Measurements from ENCODE around the gene TEKT3.

The TEKT3 gene

DNA sequence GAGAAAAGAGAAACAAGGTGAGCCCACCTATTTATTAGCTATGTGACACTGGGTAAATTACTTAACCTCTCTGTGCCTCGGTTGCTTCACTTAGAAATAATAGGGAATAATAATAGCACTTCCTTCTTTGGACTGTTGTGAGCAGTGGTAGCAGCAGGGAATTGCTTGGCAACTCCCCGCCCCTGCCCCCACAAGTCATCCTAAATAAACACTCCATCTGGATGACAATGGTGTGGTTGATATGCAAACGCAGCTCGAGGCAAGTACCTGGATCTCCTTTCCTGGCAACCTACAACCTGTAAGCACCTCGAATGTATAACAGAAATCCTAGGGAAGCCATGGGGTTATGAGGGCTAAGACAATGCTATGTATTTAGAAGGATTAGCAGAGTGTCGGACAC, 9.1 kb downstream of the TEKT3 start:
- H3K79me2 ChIP-seq (ENCODE audit: low read length): no peaks in the 10 kb centered on the region
- H3K9me3 ChIP-seq (ENCODE audit: insufficient read depth, low read length): no peaks in the 10 kb centered on the region
- H2AFZ ChIP-seq (ENCODE audit: low read depth, low read length): no peak overlapping the region
- no peaks in the 10 kb centered on the region for H3K36me3 ChIP-seq (replicated peaks; ENCODE audit: low read depth, low read length)
- H3K4me1 ChIP-seq (ENCODE audit: low read length): no peaks in the 10 kb centered on the region
- no peak overlapping the region for H3K4me2 ChIP-seq (ENCODE audit: low read length)
- TF ChIP-seq, protein P1, sequence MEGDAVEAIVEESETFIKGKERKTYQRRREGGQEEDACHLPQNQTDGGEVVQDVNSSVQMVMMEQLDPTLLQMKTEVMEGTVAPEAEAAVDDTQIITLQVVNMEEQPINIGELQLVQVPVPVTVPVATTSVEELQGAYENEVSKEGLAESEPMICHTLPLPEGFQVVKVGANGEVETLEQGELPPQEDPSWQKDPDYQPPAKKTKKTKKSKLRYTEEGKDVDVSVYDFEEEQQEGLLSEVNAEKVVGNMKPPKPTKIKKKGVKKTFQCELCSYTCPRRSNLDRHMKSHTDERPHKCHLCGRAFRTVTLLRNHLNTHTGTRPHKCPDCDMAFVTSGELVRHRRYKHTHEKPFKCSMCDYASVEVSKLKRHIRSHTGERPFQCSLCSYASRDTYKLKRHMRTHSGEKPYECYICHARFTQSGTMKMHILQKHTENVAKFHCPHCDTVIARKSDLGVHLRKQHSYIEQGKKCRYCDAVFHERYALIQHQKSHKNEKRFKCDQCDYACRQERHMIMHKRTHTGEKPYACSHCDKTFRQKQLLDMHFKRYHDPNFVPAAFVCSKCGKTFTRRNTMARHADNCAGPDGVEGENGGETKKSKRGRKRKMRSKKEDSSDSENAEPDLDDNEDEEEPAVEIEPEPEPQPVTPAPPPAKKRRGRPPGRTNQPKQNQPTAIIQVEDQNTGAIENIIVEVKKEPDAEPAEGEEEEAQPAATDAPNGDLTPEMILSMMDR (IDR thresholded peaks at IDR 0.05; ENCODE audit: low read depth, low read length): no peak
- no peak for TF ChIP-seq EZH2phosphoT487 (IDR thresholded peaks at IDR 0.05; ENCODE audit: low read depth)
- H3K4me3 ChIP-seq (ENCODE audit: low read length): no peak overlapping the region
- no peak overlapping the region for H3K27ac ChIP-seq (ENCODE audit: low read length)
- H4K20me1 ChIP-seq (ENCODE audit: insufficient read depth, low read length): no peaks in the 10 kb centered on the region
- no peaks in the 10 kb centered on the region for H3K27me3 ChIP-seq (ENCODE audit: low read depth, low read length)
- H3K9ac ChIP-seq (ENCODE audit: low read length): no peak overlapping the region

DNA sequence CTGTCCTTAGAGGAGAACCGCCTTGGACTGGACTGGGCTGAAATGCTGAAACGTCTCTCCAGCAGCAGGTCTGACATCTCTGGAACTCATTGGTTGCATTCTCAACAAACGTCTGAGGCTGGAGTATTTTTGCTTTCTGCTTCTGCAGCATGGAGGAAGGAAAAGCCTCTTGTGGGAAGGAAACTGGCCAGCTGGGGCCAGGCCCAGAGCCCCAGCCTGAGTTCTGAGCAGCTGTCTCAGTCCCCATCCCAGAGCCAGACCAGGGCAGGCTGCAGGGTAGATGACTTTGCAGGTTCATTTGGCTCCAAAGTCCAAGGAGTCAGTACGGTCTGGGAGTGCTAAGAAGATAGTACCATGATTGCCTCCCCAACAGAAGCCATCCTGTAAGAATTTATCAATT, 18.3 kb downstream of the TEKT3 start:
- Histone ChIP-seq H3K36me3 (replicated peaks; ENCODE audit: low read depth, low read length) (no peaks in the 10 kb centered on the region), H4K20me1 (ENCODE audit: insufficient read depth, low read length) (no peaks in the 10 kb centered on the region), H3K27ac (ENCODE audit: low read length) (no peak overlapping the region), H3K9ac (ENCODE audit: low read length) (no peak overlapping the region), H3K4me1 (ENCODE audit: low read length) (no peaks in the 10 kb centered on the region), H3K4me3 (ENCODE audit: low read length) (no peak overlapping the region), H3K4me2 (ENCODE audit: low read length) (no peak overlapping the region), H3K27me3 (ENCODE audit: low read depth, low read length) (no peaks in the 10 kb centered on the region), H3K9me3 (ENCODE audit: insufficient read depth, low read length) (no peaks in the 10 kb centered on the region), H2AFZ (ENCODE audit: low read depth, low read length) (no peak overlapping the region), H3K79me2 (ENCODE audit: low read length) (no peaks in the 10 kb centered on the region)
- TF ChIP-seq, protein P1 (IDR thresholded peaks at IDR 0.05; ENCODE audit: low read depth, low read length): no peak
- TF ChIP-seq EZH2phosphoT487 (IDR thresholded peaks at IDR 0.05; ENCODE audit: low read depth): no peak

DNA sequence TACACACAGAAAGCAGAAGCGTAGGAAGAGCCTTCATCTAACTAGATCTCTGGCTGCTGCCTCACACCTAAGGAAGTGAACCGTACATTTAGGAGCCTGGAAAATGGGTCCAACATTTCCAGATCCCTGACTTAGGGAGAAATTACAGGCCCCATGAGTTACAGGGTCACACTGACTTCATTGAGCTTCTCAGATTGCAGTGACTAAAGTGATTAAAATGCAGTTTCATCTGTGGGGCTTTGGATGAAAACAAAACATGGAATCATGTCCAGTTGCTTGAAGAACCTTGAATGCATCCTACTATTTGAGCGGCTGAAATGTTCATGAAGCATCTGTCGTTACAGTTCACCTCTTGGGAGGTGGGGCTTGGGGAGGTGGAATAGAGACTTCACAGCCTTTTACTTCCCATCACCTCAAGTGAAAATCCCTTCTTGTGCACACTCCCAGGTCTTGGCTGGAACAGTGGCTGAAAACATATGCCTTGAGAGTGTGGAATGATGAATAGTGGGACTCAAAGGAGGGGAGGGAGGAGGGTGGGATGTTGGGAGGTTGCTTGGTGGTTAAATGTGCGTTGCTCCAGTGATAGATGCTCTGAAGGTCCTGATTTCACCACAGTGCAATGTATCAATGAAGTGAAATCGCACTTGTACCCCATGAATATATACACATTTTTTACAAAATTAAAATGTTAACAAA, 19.7 kb downstream of the TEKT3 start:
- Histone ChIP-seq H3K9me3 (ENCODE audit: insufficient read depth, low read length) (no peaks in the 10 kb centered on the region), H3K36me3 (replicated peaks; ENCODE audit: low read depth, low read length) (no peaks in the 10 kb centered on the region), H3K4me1 (ENCODE audit: low read length) (no peaks in the 10 kb centered on the region), H4K20me1 (ENCODE audit: insufficient read depth, low read length) (no peaks in the 10 kb centered on the region), H3K27ac (ENCODE audit: low read length) (no peak overlapping the region), H3K79me2 (ENCODE audit: low read length) (no peaks in the 10 kb centered on the region), H2AFZ (ENCODE audit: low read depth, low read length) (no peak overlapping the region), H3K4me2 (ENCODE audit: low read length) (no peak overlapping the region), H3K9ac (ENCODE audit: low read length) (no peak overlapping the region), H3K27me3 (ENCODE audit: low read depth, low read length) (no peaks in the 10 kb centered on the region), H3K4me3 (ENCODE audit: low read length) (no peak overlapping the region)
- TF ChIP-seq, protein P1 (IDR thresholded peaks at IDR 0.05; ENCODE audit: low read depth, low read length): no peak
- no peak for TF ChIP-seq EZH2phosphoT487 (IDR thresholded peaks at IDR 0.05; ENCODE audit: low read depth)

DNA sequence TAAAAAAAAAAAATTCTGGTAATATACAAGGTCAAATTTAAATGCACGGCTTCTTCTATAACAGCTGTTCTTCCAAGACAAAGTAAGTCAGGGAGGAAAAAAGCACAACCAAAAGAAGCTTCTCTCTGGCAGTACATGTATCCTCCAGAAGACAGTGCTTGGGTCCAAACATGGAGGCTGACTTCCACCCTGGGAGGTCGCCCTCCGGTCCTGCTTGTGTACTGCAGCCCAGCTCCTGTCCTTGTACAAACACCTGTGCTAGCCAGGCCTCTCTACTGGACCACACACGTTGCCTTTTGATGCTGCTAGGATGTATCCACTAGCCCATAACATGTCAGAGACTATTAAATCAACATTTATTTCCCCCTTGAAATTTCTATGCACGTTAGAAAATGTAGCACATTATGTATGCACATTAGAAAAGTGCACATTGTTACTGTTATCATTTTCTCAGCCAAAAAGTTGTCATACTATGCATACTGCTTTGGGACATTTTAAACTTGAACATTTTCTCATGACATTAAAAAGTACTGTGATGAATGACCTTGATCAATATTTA, 21.9 kb downstream of the TEKT3 start:
- Histone ChIP-seq H2AFZ (ENCODE audit: low read depth, low read length) (no peak overlapping the region), H3K4me3 (ENCODE audit: low read length) (no peak overlapping the region), H3K4me2 (ENCODE audit: low read length) (no peak overlapping the region), H3K36me3 (replicated peaks; ENCODE audit: low read depth, low read length) (no peaks in the 10 kb centered on the region), H3K9ac (ENCODE audit: low read length) (no peak overlapping the region), H3K4me1 (ENCODE audit: low read length) (no peaks in the 10 kb centered on the region), H3K27ac (ENCODE audit: low read length) (no peak overlapping the region), H3K9me3 (ENCODE audit: insufficient read depth, low read length) (no peaks in the 10 kb centered on the region), H3K79me2 (ENCODE audit: low read length) (no peaks in the 10 kb centered on the region), H3K27me3 (ENCODE audit: low read depth, low read length) (0 out of 2 replicates have a peak, but pooled peaks cover 2% of the 10 kb centered on the region), H4K20me1 (ENCODE audit: insufficient read depth, low read length) (no peaks in the 10 kb centered on the region)
- TF ChIP-seq, protein P1 (IDR thresholded peaks at IDR 0.05; ENCODE audit: low read depth, low read length): no peak
- no peak for TF ChIP-seq EZH2phosphoT487 (IDR thresholded peaks at IDR 0.05; ENCODE audit: low read depth)
